MM.1S (cell line): Measurements from ENCODE around the gene CELF2.

Source experiments
- CTCF ChIP-seq: fragments of 300-600 bp; sonication (generic); IDR thresholded peaks from 2 replicates; pipeline ENCODE4 v1.5.1; 2016; ENCODE audit warnings: antibody characterized with exemption, low read length, mixed read lengths
- EZH2 ChIP-seq: fragments of 300-600 bp; sonication (generic); optimal IDR thresholded peaks from 2 replicates; pipeline ENCODE3; 2017; ENCODE audit warnings: low read depth, mild to moderate bottlenecking, antibody characterized with exemption, low read length, mixed read lengths
- EZH2phosphoT487 ChIP-seq: fragments of 300-600 bp; sonication (generic); IDR thresholded peaks from 2 replicates; pipeline ENCODE4 v1.6.1; 2018; ENCODE audit warnings: antibody characterized with exemption, low read length

GRCh38 chr10:11307004-11307403 is 289.3 kb downstream of the CELF2 start:
- TF ChIP-seq CTCF (no peak), EZH2 (no peak), EZH2phosphoT487 (no peak)
